Endothelial cell of umbilical vein (primary cell): ENCODE results near the gene TRNAU1AP. TPM values are rescaled to one million over a fixed set of nuclear protein-coding genes. Genes with fewer than 3 reads are reported as not detected.

Experiments
- BruUV-seq: library from RNA; stranded (reverse); fragments of 400-500 nt; replicated peaks from 2 replicates; lab custom pipeline; 2021; lab: Mats Ljungman, UMichigan
- CTCF ChIA-PET: fragments of 300-600, 350-600 bp; sonication (Branson Sonifier 250); formaldehyde crosslinking; loops from one replicate; lab custom pipeline; 2021; ENCODE audit warnings: antibody characterized with exemption, inconsistent platforms; lab: Charles Lee
- POLR2A ChIA-PET: fragments of 300-600, 350-600 bp; sonication (Branson Sonifier 250); formaldehyde crosslinking; loops from one replicate; lab custom pipeline; 2021; ENCODE audit warnings: antibody characterized with exemption, inconsistent platforms; lab: Charles Lee
- DNase-seq: peaks from one replicate; pipeline ENCODE4 v3.0.0-alpha.2; 2011; ENCODE audit warnings: low read depth, low spot score
- FAIRE-seq: peaks from 2 replicates; lab custom pipeline; 2011; peaks lifted over from hg19 to GRCh38; lab: Jason Lieb, UNC
- H2AFZ ChIP-seq: 2 replicates; pipeline ENCODE4 v1.6.0; 2012; ENCODE audit warnings: low read depth, low read length, control low read depth, inconsistent platforms
- H3K27ac ChIP-seq: 2 replicates; pipeline ENCODE4 v1.5.1; 2011; ENCODE audit warnings: low read depth, mild to moderate bottlenecking, control low read depth, low read length, moderate library complexity; ENCODE audit not compliant: insufficient read depth
- H3K27me3 ChIP-seq, 2 experiments: 2 replicates each; pipeline versions ENCODE4 v1.6.0 to v1.6.1; 2011; ENCODE audit warnings: low read length in 2 of 2, mixed read lengths in 1 of 2; ENCODE audit not compliant: control insufficient read depth in 2 of 2, insufficient read depth in 2 of 2
- H3K36me3 ChIP-seq, 2 experiments: 2 replicates in 1 of 2; 3 replicates in 1 of 2; pipeline ENCODE4 v1.5.1; 2011; ENCODE audit warnings: low read length in 2 of 2, mild to moderate bottlenecking in 1 of 2, moderate library complexity in 1 of 2; ENCODE audit not compliant: control insufficient read depth in 2 of 2, insufficient read depth in 2 of 2; ENCODE audit errors: extremely low read depth in 1 of 2
- H3K4me1 ChIP-seq: 3 replicates; pipeline ENCODE4 v1.5.1; 2011; ENCODE audit warnings: mild to moderate bottlenecking, low read length; ENCODE audit not compliant: control insufficient read depth, insufficient read depth; ENCODE audit errors: extremely low read depth
- H3K4me2 ChIP-seq: 2 replicates; pipeline ENCODE4 v1.6.1; 2011; ENCODE audit warnings: low read length, control low read depth, mixed read lengths; ENCODE audit not compliant: insufficient read depth
- H3K4me3 ChIP-seq, 3 experiments: fragments of 200-600 bp in 1 of 3; sonication (generic), shearing (Covaris generic) in 1 of 3; replicated peaks in 1 of 3; 2 replicates each; pipeline ENCODE4 v1.5.1; 2011 to 2016; ENCODE audit warnings: control low read depth in 3 of 3, low read length in 3 of 3, mild to moderate bottlenecking in 2 of 3, inconsistent platforms in 1 of 3, low read depth in 1 of 3, moderate library complexity in 1 of 3; ENCODE audit not compliant: insufficient read depth in 1 of 3
- H3K79me2 ChIP-seq: 2 replicates; pipeline ENCODE4 v1.6.0; 2012; ENCODE audit warnings: low read length, inconsistent platforms; ENCODE audit not compliant: control insufficient read depth, insufficient read depth
- H3K9ac ChIP-seq: replicated peaks from 2 replicates; pipeline ENCODE3; 2011; ENCODE audit warnings: low read length, control low read depth; ENCODE audit not compliant: insufficient read depth; ENCODE audit errors: extremely low read depth
- H3K9me1 ChIP-seq: replicated peaks from 3 replicates; pipeline ENCODE4 v1.6.0; 2011; ENCODE audit warnings: mild to moderate bottlenecking, low read length; ENCODE audit not compliant: control insufficient read depth, insufficient read depth; ENCODE audit errors: extremely low read depth
- H3K9me3 ChIP-seq: replicated peaks from 2 replicates; pipeline ENCODE4 v1.5.1; 2012; ENCODE audit warnings: low read length, inconsistent platforms; ENCODE audit not compliant: control insufficient read depth, insufficient read depth
- H4K20me1 ChIP-seq: replicated peaks from 2 replicates; pipeline ENCODE3; 2011; ENCODE audit warnings: mild to moderate bottlenecking, low read length; ENCODE audit not compliant: control insufficient read depth, insufficient read depth; ENCODE audit errors: extremely low read depth
- GATA2 ChIP-seq: IDR thresholded peaks from 2 replicates; pipeline ENCODE4 v1.7.0; 2011; ENCODE audit warnings: low read depth, mild to moderate bottlenecking, moderate library complexity, mixed read lengths, low read length; ENCODE audit not compliant: insufficient read length, insufficient read depth
- MAX ChIP-seq: IDR thresholded peaks from 2 replicates; pipeline ENCODE4 v1.6.1; 2011; ENCODE audit not compliant: insufficient read depth, insufficient read length
- MYC ChIP-seq: IDR thresholded peaks from one replicate; pipeline ENCODE4 v1.6.1; 2011; ENCODE audit warnings: mild to moderate bottlenecking, low read depth, low read length
- POLR2A ChIP-seq: IDR thresholded peaks from 2 replicates; pipeline ENCODE4 v1.6.1; 2012; ENCODE audit warnings: low read depth, mild to moderate bottlenecking, control low read depth, low read length
- POLR2AphosphoS5 ChIP-seq: IDR thresholded peaks from 2 replicates; pipeline ENCODE4 v1.6.1; 2012; ENCODE audit warnings: low read depth, mild to moderate bottlenecking, control low read depth, low read length, moderate library complexity; ENCODE audit not compliant: insufficient read depth
- dilution Hi-C: fragments of 300-500 bp; cut with MboI; formaldehyde crosslinking; loops from one replicate; pipeline ENCODE4 v1.15.0; 2019; ENCODE audit warnings: low sequenced_read_pairs; ENCODE audit not compliant: extremely low pct_ligation_motif_present
- intact Hi-C: fragments of 100-400 bp; cut with micrococcal nuclease; formaldehyde crosslinking; loops from one replicate; pipeline ENCODE4 v1.10.0; 2022
- polyA plus RNA-seq, 4 experiments: library from polyadenylated mRNA; depleted of rRNA in 3 of 4; stranded (reverse) in 3 of 4; unstranded in 1 of 4; fragments of >200 nt; gene quantifications; 2 replicates each; pipeline versions ENCODE4 v1.2.1 to v1.2.3, GENCODE V29; 2011 to 2012; ENCODE audit warnings: missing spikeins in 1 of 4
- total RNA-seq: library from RNA; stranded (reverse); gene quantifications from 2 replicates; pipeline ENCODE4 v1.2.3, GENCODE V29; 2021

The TRNAU1AP gene
- total and polyA plus RNA-seq, 2 donors (not counting 3 experiments of a cell fraction or from before 2014, with no cell fraction given): 32.7 to 46.2 TPM

- Histone ChIP-seq H3K9ac (peak within 1 kb of the TSS; percentile 99), H3K4me2 (peak within 1 kb of the TSS; percentile 100), H4K20me1 (peaks cover 2% of the 10 kb centered on the region), H3K9me1 (no peaks in the 10 kb centered on the region), H2AFZ (peak within 1 kb of the TSS; percentile 91), H3K4me1 (peaks cover 29% of the 10 kb centered on the region), H3K9me3 (no peaks in the 10 kb centered on the region), H3K27me3 (no peaks in the 10 kb centered on the region), H3K27ac (peak within 1 kb of the TSS; percentile 78), H3K4me3 (peak within 1 kb of the TSS; percentile 58 to 100 (median 87)), H3K79me2 (peaks cover 51% of the 10 kb centered on the region), H3K36me3 (peaks cover 21 to 26% of the 10 kb centered on the region in 2 experiments)
- POLR2A ChIA-PET: interaction anchor here (0.6 to 1.5 kb wide), 16 partner anchors 11 to 258 kb away, joined by 3 to 9 read pairs (median 3); partner anchors contain the start of genes SESN2 and TAF12
- peak; percentile 100 for DNase-seq
- BruUV-seq: TSS peak; percentile 85
- dilution Hi-C loops: no loop called here
- intact Hi-C loops: loop anchor here (1.0 to 5.0 kb wide), 5 partner anchors 47 to 257 kb away; partner anchors contain the start of gene PHACTR4
- peak; percentile 95 for FAIRE-seq
- CTCF ChIA-PET: interaction anchor here (1.0 to 4.3 kb wide), 4 partner anchors 13 to 372 kb away, joined by 3 to 13 read pairs (median 5); no protein-coding TSS in a partner anchor
- TF ChIP-seq POLR2A (peak; percentile 100), MYC (no peak), GATA2 (no peak), POLR2AphosphoS5 (peak; percentile 100), MAX (no peak)
Measured at GRCh38 chr1:28505406-28506187, 47.3 kb upstream of the TRNAU1AP start, which contains the start of gene RCC1. Gene RCC1 (plus strand): TSS chr1:28506043. CDS start chr1:28529867, 23,824 bp downstream.
